NAMALWA (cell line): ENCODE results near the gene PYGL.

Experiments used
- DNase-seq: peaks from one replicate; pipeline ENCODE4 v3.0.0-alpha.2; 2015; ENCODE audit warnings: low spot score

PYGL gene

DNA sequence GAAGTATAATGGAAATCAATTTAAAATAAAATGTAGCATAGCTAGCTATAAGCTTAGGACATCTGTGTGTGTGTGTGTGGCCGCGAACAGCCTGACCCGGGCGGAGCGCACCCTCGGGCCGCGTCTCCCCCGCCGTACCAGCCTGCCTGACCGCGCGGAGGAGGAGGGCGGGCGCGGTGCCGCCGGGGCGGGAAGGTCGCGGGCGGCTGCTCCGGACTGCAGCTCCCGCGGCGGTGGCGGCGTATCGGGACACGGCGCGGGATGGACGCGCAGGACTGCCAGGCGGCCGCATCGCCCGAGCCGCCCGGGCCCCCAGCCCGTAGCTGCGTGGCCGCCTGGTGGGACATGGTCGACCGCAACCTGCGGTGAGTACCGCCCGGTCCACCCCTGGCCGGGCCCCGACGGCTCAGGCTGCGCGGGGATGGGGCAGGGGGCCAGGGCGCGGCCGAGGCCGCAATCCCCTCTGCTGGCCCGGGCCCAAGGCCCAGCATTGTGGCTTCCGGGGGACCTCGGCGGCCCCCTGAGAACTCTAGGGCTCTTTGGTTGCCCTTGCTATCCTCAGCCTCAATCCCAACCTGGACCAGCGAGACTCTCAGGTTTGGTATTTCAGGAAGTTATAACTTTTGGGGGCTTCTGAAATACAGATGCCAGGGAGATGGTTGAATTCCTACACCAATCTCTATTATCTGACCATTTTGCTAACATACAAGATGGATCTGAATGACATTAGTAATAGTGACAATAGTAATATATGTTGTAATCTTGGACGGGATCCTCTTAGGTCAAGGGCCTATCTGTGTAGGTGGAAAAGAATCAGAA is 72.2 kb downstream of the PYGL start, which contains the start of gene ABHD12B:
TSS of gene ABHD12B (plus strand) at position 140 of the 819 bp plus-strand sequence. CDS start at position 262, 122 bp downstream.
- no peak for DNase-seq

DNA sequence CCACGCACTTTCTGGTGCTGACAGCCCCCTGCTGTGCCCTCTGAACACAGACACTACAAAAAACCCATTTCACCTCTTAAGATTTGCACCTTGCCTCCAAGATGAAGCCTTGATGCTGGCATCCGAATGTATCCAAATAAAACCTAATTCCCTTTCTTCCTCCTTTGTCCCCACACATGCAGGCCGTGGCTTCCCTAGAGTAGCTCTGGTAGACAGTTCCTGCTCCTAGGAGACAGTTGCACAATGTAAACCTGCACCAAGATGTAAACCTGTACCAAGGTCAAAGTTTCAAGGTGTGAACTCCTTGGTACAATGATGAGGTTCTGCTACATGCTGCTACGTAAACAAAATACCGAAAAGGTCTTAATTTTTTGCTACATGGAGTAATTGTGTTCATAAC is 73.1 kb downstream of the PYGL start:
- no peak for DNase-seq

DNA sequence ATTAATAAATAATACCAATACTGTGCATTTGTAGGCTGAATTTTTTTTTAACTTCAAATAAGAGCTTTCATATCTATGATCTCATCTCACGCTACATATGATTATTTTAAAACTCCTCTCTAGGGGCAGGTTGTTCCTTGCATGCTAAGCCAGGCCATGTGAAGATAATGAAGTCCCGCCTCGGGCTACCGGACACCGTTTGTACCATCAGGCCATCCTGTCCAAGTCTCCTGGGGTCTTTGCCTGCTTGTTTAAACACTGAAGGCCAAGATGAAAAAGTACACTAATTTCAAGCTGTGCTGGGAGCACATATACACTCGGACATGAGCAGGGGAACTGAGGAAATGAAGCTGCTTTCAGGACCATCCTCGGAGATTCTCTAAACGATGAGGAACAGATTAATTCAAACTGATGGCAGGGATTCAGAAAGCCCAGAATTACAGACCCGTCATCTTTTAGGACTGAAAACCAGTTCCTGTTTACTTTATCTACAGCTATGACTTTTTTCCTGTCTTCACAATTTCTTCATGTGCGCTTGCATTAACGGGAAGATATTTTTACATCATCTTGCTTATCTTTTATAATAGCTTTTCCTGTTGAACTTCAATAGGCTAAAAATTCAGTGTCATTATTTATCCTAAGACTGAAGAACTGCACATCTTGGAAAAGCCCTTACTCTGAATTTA is 78.7 kb downstream of the PYGL start:
- DNase-seq, result no peak

DNA sequence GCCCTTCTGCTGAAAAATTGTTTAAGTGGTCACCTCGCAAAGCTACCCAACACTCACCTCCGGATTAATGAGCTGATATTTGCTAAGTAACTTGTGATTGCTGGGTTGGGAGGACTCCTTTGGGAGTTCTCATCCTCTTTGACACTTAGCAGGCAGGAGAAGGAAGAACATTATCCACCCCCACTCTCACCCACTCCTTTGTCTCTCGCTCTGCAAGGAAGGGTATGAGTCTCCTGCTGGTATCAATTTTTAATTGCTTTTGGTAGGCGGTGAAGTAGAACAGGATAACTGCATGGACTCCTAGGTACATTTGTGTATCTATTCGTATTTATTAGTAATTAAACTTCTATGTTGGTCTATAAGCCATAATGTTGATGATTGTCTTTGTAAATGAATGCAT is 79.3 kb downstream of the PYGL start:
- DNase-seq, result no peak

DNA sequence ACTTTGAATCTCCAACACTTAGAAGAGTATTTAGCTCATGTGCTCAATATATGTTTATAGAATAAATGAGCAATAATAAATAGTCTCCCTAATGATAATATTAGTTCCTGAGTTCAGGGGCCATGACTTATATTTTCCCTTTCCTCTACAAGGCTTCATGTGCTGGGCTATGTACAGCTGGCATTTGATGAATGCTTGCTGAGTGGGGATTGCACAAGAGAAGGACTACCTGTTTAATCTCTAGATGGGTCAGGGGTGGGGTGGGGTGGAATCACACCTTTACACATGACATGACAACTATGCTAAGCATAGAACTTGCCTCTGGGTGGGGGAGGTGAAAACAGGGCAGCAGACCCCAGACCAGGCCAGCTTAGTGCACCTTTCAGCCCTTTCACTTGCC is 80.0 kb downstream of the PYGL start:
- DNase-seq, result no peak

DNA sequence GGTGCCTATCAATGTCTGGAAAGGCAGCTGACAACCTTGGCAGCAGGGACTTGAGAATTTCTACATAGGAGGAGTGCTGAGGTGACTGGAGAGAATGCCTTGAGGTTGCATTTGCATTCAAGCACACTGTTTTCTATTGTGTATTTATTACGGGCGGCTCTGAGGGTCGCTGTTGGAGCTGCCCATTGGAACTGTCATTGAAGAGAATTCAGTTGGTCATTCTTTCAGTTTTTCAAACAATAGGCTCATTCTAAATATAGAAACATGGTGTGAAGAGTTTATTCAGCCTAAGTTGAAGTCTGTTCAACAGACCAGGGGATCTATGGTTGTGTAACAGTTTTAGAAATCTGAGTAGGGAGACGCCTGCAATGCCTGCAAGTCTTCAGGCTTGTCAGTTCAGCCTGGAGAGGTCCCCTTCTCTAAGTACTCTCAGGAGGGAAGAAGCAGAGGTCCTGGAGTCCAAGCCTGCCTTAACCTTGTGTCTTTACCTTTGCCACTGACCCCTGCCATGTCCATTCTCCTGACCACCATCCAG is 82.2 kb downstream of the PYGL start:
- DNase-seq, result no peak

DNA sequence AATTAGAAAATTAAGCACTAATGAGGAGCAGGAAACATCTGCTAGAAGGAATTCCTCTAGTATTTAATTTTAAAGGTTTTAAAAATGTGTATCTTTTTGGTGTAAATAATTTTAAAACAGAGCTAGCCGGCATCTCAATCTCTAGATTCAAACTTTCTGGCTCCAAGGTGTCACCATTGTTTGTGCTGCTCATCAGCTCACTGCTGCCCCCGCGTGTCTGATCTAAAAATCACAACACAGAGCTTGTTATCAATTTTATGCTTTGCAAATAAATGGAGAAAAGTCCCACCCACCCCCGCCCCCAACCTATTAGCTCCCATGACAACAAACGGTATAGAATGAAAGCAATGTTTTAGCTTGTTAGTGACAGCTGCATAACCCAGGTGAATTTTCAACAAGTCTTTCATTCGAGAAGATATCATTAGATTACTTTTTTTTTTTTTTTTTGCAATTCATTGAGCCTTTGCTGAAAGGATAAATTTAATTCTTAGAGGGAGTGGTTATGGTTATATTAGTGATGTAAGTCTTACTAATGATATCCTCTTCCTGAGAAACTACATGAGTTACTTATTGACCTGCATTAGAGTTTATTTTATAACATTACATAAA is 83.7 kb downstream of the PYGL start:
- DNase-seq, result peak; percentile 87

DNA sequence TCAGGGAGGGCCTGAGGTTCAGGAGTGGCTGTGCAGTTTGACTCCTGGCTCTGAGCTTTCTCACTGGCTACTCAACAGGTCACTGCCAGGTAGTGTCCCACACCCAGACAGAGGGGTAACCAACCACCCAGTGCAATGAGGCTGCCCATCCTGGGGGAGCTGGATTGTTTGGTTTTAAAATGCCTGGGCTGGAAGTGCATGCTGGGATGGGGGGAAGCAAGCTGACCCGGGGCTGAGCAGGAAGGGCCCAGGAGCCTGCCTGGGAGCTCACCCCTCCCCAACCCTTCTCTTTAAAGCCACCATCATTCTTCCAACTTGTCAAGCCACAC is 85.0 kb downstream of the PYGL start:
- no peak for DNase-seq

DNA sequence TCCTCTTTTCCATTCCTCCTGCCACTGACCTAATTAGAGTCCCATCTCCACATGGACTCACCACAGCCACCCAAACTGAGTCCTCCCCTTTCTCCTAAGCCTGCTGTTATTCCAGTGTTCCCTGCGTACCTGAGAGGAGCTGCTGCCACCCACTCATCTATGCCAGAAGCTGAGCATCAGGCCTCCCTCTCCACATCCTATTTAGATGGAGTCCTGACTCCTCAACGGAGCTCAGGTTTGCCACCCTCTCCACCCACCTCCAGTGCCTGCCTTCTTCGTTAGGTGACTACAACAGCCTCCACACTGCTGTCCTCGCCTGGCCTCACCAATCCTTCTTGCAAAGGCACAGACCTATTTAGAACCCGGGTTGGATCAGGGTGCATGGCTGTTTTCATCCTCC is 87.6 kb downstream of the PYGL start:
- DNase-seq, result no peak

DNA sequence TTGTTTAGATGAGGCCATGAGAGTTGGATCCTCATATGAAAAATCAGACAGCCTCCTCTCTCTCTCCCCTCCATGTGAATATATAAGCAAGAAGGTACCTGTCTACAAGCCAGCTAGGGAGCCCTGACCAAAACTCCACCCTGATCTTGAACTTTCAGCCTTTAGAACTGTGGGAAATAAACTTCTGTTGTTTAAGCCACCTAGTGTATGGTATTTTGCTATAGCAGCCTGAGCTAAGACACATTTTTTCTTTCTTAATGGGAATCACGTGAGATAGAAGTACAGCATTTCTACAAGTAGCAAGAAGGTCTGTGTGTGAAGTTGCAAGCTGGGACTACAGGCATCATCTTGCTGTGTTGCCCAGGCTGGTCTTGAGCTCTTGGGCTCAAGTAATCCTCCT is 88.7 kb downstream of the PYGL start:
- no peak for DNase-seq
